DOHH2 (cell line): ENCODE results near the gene DOCK11.

Experiments
- EZH2phosphoT487 ChIP-seq: fragments of 200-600 bp; sonication (generic); IDR thresholded peaks from 2 replicates; pipeline ENCODE4 v1.6.1; 2017; ENCODE audit warnings: borderline replicate concordance, mild to moderate bottlenecking, antibody characterized with exemption, low read length, moderate library complexity, mixed read lengths
- TF ChIP-seq, protein P1 (sequence below): fragments of 200-600 bp; sonication (generic); IDR thresholded peaks from one replicate; pipeline ENCODE4 v1.5.1; 2014; ENCODE audit warnings: antibody characterized with exemption, mild to moderate bottlenecking, low read depth, low read length; ENCODE audit not compliant: poor library complexity, severe bottlenecking

DNA sequence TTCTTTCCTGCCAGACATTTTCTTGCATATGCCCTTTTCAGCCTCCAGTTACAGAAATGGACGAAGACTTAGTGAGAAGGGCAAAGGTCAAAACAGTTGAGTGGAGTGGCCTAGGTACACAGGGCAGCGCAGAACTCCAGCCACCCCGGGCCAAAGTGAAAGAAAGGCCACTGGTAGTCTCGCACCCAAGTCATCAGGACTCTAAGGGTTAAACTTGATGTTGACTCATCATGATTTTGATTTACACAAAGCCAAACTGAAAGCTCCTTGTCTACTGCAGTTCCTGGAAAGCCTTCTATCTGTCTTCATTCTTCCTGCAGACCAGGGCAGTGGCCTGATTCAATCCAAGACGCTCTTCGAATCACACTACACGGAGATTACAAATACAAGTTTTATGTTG is 229.2 kb downstream of the DOCK11 start:
- TF ChIP-seq, protein P1, sequence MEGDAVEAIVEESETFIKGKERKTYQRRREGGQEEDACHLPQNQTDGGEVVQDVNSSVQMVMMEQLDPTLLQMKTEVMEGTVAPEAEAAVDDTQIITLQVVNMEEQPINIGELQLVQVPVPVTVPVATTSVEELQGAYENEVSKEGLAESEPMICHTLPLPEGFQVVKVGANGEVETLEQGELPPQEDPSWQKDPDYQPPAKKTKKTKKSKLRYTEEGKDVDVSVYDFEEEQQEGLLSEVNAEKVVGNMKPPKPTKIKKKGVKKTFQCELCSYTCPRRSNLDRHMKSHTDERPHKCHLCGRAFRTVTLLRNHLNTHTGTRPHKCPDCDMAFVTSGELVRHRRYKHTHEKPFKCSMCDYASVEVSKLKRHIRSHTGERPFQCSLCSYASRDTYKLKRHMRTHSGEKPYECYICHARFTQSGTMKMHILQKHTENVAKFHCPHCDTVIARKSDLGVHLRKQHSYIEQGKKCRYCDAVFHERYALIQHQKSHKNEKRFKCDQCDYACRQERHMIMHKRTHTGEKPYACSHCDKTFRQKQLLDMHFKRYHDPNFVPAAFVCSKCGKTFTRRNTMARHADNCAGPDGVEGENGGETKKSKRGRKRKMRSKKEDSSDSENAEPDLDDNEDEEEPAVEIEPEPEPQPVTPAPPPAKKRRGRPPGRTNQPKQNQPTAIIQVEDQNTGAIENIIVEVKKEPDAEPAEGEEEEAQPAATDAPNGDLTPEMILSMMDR, result no peak
- no peak for TF ChIP-seq EZH2phosphoT487
